Effector memory CD4-positive, alpha-beta T cell (primary cell): ENCODE measurements around the gene ZNF132.

Experiments used
- DNase-seq, 3 donors: peaks; one replicate each; pipeline ENCODE4 v3.0.0-alpha.2; 2020
- H3K27ac ChIP-seq: 2 replicates; pipeline ENCODE4 v1.7.0; 2013; ENCODE audit warnings: mild to moderate bottlenecking, low read length, moderate library complexity; ENCODE audit not compliant: insufficient read depth, poor library complexity, severe bottlenecking
- H3K27me3 ChIP-seq: replicated peaks from 2 replicates; pipeline ENCODE4 v1.7.0; 2013; ENCODE audit warnings: mild to moderate bottlenecking, low read length; ENCODE audit not compliant: insufficient read depth, control insufficient read depth, poor library complexity, severe bottlenecking
- H3K36me3 ChIP-seq: 2 replicates; pipeline ENCODE4 v1.7.0; 2013; ENCODE audit warnings: mild to moderate bottlenecking, low read length, moderate library complexity; ENCODE audit not compliant: control insufficient read depth, insufficient read depth
- H3K4me1 ChIP-seq: 2 replicates; pipeline ENCODE4 v1.7.0; 2013; ENCODE audit warnings: low read length, mild to moderate bottlenecking; ENCODE audit not compliant: control insufficient read depth, insufficient read depth, poor library complexity, severe bottlenecking
- H3K4me3 ChIP-seq: 2 replicates; pipeline ENCODE4 v1.7.0; 2013; ENCODE audit warnings: low read length, low read depth, mild to moderate bottlenecking; ENCODE audit not compliant: insufficient read depth, poor library complexity, severe bottlenecking
- H3K9me3 ChIP-seq: 2 replicates; pipeline ENCODE4 v1.7.0; 2013; ENCODE audit warnings: mild to moderate bottlenecking, low read length, moderate library complexity; ENCODE audit not compliant: control insufficient read depth

ZNF132 gene

DNA sequence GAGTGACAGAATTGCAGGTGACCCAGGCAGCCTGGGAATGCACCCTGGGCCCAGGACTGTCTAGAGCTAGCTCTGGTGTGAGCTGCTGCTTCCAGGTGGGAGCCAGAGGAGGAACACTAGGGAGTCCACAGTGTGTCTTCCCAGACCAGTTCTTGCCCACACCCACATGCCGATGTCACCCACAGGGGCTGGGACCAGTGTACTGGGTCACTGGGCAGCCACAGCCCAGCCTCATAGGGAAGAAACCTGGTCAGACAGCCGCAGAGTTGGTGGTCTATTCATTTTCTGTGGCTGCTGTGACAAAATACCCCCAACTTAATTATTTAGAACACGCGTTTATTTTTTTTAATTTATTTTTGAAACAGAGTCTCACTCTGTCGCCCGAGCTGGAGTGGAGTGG is 41.4 kb downstream of the ZNF132 start:
- DNase-seq, result no peak
- Histone ChIP-seq H3K27me3 (peaks cover 4% of the 10 kb centered on the region), H3K36me3 (peaks cover 16% of the 10 kb centered on the region), H3K4me1 (peaks cover 12% of the 10 kb centered on the region), H3K27ac (no peak overlapping the region), H3K4me3 (no peak overlapping the region), H3K9me3 (no peaks in the 10 kb centered on the region)

DNA sequence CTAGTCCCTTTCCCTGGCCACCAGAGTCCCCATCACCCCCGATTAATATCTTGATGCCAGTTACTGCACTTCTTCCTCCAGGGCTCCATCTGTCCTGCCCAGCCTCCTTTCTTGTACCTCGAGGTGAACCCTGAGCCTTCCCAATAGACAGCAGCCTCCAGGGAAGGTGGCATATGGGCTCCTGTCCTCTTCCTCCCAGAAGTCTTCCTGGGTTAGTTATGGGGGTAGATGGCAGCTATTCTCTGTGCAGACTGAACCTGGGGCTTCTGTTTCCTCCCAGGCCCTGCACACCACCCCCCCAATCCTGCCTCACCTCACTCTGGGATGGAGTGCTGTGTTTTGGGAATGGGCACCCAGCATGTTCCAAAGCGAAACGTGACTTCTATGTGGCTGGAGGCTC is 41.9 kb downstream of the ZNF132 start:
- DNase-seq, result no peak
- Histone ChIP-seq H3K4me1 (peaks cover 12% of the 10 kb centered on the region), H3K36me3 (peaks cover 21% of the 10 kb centered on the region), H3K4me3 (no peak overlapping the region), H3K27me3 (peaks cover 4% of the 10 kb centered on the region), H3K27ac (no peak overlapping the region), H3K9me3 (no peaks in the 10 kb centered on the region)

DNA sequence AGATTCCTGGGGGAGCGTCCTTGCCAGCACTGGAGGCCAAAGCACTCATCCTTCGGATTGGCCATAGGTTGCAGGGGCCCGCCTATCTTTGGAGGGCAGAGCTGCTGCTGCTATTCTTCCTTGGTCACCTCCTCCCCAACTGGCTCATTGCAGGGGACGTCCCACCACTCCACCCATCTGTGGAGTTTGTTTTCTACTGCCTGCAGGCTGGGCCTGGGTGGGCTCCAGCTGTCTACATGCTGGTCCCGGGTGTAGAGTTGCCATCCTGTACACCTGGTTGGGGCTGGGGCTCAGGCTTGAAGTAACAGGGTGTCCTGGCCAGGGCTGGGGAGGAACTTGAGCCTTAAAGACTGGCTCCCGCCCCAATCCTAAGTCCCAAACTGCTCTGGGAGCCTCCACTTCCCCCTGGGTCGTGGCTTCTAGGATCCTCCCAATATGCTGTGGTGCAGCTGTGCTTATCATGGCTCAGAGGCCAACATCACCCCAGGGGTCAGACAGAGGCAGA is 42.4 kb downstream of the ZNF132 start:
- peaks cover 12% of the 10 kb centered on the region for H3K4me1 ChIP-seq
- H3K36me3 ChIP-seq, result peaks cover 26% of the 10 kb centered on the region
- H3K27ac ChIP-seq, result no peak overlapping the region
- DNase-seq, result no peak
- H3K9me3 ChIP-seq, result no peaks in the 10 kb centered on the region
- peaks cover 4% of the 10 kb centered on the region for H3K27me3 ChIP-seq
- H3K4me3 ChIP-seq, result no peak overlapping the region

DNA sequence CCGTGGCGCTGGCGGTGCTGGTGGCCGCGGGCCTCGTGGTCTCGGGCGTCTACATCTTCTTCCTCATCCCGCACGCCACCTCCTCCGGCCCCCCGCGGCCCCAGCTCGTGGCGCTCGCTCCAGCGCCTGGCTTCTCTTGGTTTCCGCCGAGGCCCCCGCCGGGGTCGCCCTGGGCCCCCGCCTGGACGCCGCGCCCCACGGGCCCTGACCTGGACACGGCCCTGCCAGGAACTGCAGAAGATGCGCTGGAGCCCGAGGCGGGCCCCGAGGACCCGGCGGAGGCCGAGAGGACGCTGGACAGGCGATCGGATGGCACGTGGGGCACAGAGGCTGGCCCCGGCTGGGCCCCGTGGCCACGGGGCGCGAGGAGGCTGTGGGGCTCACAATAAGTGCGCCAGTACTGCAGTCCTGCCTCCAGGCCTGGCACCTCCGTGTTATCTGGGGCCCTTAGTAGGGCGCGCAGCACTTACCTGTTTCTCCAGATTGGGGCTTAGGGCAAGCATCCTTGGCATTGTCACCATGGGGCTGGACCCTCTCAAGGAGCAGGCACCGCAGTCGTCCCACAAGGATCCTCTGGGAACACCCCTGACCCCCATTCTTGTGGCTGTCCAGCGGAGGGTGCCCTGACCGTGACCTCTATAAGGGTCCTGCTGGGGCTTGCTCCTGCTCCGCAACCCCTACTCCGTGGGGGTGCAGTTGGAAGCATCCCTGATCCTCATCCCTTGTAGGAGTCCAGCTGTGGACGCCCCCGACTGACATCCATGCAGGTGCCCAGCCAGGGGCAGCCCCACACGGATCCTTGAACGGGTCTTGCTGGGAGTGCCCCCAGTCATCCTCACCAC is 43.0 kb downstream of the ZNF132 start:
- peaks cover 28% of the 10 kb centered on the region for H3K36me3 ChIP-seq
- peaks cover 12% of the 10 kb centered on the region for H3K4me1 ChIP-seq
- peaks cover 4% of the 10 kb centered on the region for H3K27me3 ChIP-seq
- no peak overlapping the region for H3K4me3 ChIP-seq
- DNase-seq, result no peak
- no peaks in the 10 kb centered on the region for H3K9me3 ChIP-seq
- H3K27ac ChIP-seq, result no peak overlapping the region

DNA sequence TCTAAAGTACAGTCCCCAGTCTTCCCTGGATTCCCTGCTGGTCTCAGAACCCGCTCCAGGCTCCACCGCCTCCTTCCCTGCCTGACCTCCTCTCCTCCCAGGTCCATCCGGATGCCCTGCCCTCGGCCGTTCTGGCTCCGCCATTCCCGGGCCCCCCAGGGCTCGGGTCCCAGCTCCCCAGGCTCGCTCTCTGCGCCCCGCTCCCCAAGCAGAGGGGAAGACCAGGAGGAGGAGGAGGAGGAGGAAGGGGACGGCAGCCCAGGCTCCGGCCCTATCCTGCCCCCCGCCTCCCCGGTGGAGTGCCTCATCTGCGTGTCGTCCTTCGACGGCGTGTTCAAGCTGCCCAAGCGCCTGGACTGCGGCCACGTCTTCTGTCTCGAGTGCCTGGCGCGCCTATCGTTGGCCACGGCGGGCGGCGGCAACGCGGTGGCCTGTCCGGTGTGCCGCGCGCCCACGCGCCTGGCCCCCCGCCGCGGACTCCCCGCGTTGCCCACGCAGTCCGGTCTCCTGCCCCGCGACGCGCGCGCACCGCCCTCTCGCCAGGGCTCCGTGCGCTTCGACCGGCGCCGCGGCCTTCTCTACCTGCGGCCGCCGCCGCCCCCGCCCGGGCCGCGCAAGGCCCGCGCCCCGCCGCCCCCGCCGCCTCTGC is 43.9 kb downstream of the ZNF132 start:
- Histone ChIP-seq H3K9me3 (no peaks in the 10 kb centered on the region), H3K27ac (no peak overlapping the region), H3K4me3 (no peak overlapping the region), H3K27me3 (peaks cover 4% of the 10 kb centered on the region), H3K4me1 (peaks cover 12% of the 10 kb centered on the region), H3K36me3 (peaks cover 31% of the 10 kb centered on the region)
- DNase-seq, result no peak

DNA sequence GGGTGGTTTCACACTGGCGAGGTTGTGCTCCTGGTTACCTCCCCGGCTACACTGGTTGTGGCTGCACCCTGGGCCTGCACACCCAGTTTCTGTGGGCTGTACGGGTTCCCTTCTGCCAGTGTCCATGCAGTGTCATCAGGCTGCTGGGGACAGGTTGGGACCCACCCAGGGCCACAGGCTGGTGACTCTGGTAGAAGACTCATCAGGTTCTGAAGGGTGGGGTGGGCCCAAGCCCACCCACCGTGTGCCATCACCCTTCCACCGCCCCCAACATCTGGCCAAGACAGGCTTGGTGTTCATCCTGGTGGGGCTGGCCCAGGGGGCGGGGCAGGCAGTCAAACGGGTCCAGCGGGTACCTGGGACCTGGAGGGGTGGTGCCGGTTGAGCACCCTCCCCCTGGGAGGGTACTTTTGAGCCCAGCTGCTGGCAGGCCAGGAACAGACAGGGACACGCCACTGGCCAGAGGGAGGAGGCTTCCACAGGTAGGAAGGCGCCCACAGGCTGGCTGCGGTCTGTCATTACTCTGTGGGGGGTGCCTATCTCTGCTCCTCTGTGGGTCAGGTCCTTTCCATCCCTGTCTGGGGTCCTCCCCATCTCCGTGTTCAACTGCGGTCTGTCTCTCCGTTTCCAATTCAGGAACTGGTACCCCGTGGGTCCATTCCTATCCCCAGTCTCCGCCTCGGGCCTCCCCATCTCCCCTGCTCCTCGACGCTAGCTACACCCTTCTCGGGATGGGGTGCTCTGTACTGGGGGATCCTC is 44.6 kb downstream of the ZNF132 start, which contains the start of gene RNF225:
RNF225 (plus strand) TSS at position 437 of the 759 bp plus-strand sequence. CDS start 434 bp downstream, outside the sequence.
- no peak within 1 kb of the TSS for H3K27ac ChIP-seq
- peaks cover 5% of the 10 kb centered on the region for H3K4me1 ChIP-seq
- H3K36me3 ChIP-seq, result peaks cover 35% of the 10 kb centered on the region
- peaks cover 4% of the 10 kb centered on the region for H3K27me3 ChIP-seq
- H3K4me3 ChIP-seq, result no peak within 1 kb of the TSS
- no peaks in the 10 kb centered on the region for H3K9me3 ChIP-seq
- DNase-seq, result no peak

DNA sequence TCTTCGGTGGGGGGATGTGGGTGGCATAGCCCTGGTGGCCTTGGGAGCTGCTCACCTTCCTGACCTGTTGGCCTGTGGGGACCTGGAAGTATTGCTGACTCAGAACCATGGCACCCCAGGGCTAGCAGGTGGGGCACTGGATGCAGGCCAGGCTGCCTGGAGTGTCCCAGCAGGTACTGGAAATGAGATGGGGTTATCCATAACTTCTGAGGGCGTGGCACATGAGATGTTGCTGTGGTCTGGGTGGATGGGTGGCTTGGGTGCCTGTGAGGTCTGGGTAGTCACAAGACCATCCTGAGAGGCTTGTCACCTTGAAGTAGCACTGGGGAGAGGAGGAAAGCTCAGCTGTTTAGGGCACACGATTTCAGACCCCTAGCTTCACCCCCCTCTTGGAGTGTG is 45.1 kb downstream of the ZNF132 start:
- no peaks in the 10 kb centered on the region for H3K9me3 ChIP-seq
- H3K4me1 ChIP-seq, result peaks cover 3% of the 10 kb centered on the region
- H3K27me3 ChIP-seq, result peaks cover 4% of the 10 kb centered on the region
- no peak for DNase-seq
- H3K4me3 ChIP-seq, result no peak overlapping the region
- H3K27ac ChIP-seq, result no peak overlapping the region
- H3K36me3 ChIP-seq, result peaks cover 35% of the 10 kb centered on the region

DNA sequence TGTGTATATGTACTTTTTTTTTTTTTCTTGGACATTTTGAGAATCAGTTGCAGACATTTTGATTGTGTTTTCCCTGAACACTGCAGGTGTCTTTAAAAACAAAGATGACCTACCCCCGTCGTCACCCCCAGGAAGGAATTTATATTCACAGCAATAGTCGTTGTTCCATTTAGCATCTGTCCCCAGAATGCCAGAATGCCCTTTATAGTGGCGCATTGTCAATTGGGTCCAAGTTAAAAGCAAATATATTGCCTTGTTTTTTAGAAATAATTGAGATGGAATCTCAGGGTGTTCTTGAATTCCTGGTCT is 46.3 kb downstream of the ZNF132 start:
- H3K27ac ChIP-seq, result no peak overlapping the region
- peaks cover 41% of the 10 kb centered on the region for H3K36me3 ChIP-seq
- no peak overlapping the region for H3K4me3 ChIP-seq
- H3K27me3 ChIP-seq, result peaks cover 4% of the 10 kb centered on the region
- DNase-seq, result no peak
- H3K9me3 ChIP-seq, result no peaks in the 10 kb centered on the region
- H3K4me1 ChIP-seq, result peaks cover 3% of the 10 kb centered on the region

DNA sequence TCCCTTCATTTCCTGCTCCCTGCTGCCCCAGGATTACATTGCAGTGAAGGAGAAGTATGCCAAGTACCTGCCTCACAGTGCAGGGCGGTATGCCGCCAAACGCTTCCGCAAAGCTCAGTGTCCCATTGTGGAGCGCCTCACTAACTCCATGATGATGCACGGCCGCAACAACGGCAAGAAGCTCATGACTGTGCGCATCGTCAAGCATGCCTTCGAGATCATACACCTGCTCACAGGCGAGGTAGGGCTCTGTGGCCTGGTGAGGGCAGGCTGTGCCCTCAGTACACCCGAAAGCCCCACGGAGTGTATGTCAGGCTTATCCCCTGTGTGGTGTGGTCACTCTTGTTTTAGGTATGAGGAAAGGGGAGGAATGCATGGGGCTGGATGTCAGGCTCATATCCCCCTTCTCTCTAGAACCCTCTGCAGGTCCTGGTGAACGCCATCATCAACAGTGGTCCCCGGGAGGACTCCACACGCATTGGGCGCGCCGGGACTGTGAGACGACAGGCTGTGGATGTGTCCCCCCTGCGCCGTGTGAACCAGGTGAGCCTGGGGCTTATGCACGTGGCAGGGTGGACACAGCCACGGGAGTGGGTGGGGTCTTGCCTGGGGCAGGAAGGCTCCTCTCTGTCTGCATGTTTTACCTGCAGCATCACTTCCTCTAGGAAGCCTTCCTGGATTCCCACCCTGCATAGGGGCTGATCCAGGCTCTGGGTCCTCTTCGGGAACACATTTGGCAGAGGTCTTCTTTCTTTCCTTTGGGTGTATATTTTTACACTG is 46.8 kb downstream of the ZNF132 start:
- DNase-seq, result no peak
- no peak overlapping the region for H3K4me3 ChIP-seq
- peaks cover 4% of the 10 kb centered on the region for H3K4me1 ChIP-seq
- no peak overlapping the region for H3K27ac ChIP-seq
- H3K9me3 ChIP-seq, result no peaks in the 10 kb centered on the region
- peaks cover 41% of the 10 kb centered on the region for H3K36me3 ChIP-seq
- peaks cover 4% of the 10 kb centered on the region for H3K27me3 ChIP-seq
